Ramos (cell line): ENCODE measurements around the gene S100A8.

ENCODE experiments used
- in situ Hi-C: fragments of 300-500 bp; cut with MboI; formaldehyde crosslinking; loops from one replicate; pipeline ENCODE4 v1.14.3; 2022; ENCODE audit warnings: low sequenced_read_pairs; ENCODE audit not compliant: unreplicated experiment

S100A8 gene

DNA sequence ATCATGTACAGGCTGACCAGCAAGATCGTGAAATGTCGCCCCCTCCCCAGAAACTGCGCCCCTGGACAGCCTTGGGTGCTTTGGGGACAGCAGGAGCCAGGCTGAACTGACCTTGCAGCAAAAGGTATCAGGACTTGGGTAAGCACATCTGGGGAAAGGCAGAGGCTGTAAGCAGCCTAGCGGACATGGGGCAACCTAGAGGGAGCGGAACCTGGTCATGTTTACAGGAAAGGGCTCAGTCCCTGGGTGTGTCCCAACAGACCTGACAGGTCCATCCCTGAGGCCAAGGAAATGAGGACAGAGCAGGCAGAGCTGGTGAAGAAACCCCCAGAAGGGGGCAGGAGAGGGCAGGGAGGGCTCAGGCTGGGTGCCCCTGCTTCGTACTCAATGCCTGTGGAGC lies 3.1 kb upstream of the S100A8 start:
- in situ Hi-C loops, result no loop called here

DNA sequence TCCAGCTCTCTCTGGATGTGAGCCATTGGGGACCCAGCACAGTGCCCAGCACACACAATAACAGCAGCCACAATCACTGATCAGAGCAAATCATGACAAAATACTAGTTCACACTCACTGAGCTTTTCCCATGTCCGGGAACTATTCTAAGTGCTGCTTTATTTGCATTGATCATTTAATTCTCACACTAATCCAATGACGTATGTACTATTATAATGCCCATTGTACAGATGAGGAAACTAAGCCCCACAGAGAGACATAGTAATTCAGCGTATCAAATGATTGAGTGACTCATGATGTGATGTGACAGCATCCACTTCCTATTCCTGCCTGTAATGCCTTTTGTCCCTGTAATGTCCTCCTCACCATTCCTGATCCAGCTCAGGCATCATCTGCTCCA lies 1.9 kb upstream of the S100A8 start:
- in situ Hi-C loops, result no loop called here

DNA sequence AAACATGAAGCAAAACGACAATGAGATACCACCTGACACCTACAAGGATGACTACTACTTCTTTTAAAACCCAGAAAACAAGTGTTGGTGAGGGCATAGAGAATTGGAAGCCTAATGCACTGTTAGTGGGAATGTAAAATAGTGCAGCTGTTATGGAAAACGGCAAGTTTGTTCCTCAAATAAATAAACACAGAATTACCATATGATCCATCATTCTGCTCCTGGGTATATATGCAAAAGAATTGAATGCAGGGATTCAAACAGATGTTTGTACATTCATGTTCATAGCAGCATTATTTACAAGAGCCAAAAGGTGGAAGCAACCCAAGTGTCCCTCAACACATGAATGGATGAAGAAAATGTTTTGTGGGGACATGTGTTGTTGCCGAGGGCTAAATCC lies 1.4 kb upstream of the S100A8 start:
- in situ Hi-C loops, result no loop called here

DNA sequence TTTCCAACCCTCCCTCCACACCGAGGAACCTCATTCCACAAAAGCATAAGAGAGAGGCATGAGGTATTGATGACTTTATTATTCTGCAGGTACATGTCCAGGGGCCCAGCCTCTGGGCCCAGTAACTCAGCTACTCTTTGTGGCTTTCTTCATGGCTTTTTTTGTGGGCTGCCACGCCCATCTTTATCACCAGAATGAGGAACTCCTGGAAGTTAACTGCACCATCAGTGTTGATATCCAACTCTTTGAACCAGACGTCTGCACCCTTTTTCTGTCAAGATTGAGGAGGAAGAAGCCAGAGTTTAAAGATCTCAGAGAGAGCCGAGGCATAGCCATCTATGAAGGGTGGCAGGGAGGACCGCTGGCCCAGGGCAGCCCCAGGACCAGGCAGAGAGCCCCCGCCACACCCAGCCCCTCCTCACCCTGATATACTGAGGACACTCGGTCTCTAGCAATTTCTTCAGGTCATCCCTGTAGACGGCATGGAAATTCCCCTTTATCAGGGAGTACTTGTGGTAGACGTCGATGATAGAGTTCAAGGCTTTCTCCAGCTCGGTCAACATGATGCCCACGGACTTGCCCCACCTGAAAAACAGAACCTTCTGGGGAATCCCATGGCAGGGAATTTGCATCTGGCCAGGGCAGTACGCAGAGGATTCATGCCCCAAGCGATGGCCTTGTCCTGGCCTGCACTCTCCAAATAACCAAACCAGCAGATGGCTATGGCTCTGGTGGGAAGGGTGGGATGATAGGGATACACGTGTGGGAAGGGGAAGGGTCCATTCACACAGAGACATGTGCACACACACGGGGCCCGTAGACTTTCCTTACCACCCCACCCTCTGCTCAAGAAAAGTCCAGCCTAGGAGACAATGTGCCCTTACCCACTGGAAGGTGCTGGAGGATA lies 647 bp downstream of the S100A8 start:
- in situ Hi-C loops, result no loop called here

DNA sequence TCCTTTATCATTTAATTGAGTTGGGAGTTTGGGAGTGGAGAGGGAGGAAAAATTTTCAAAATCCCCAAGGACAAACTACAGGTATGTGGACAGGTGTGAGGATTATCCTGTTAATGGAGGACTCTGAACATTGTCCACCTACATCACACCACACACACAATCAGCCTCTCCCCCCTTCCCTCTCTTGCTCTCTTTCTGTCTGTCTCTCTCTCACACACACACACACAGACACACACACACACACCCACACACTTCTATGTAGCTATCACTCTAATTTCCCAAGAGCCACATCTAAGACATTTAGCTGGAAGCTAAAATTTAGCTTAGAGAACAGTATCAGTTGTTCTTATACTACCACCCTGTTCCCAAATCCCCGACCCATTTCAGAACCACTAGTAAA lies 1.5 kb downstream of the S100A8 start:
- in situ Hi-C loops, result no loop called here

DNA sequence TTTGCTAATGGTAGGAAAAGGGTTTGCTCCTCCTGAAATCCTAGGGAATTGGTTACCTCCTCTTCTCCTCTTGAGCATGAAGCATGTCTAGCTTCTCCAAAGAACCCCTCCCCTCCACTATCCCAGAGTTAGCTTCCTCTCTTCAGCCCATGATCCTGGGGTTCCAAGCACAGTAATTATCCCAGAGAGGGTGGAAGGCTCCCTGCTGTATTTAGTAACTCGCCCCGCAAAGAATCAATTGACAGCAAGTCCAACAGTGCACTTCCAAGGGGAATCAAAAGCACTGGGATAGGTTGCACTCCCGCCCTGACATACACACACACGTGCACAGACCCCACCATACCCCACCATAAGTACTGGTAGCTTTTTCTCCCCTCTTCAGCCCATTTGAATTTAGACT lies 3.1 kb downstream of the S100A8 start:
- in situ Hi-C loops, result no loop called here

DNA sequence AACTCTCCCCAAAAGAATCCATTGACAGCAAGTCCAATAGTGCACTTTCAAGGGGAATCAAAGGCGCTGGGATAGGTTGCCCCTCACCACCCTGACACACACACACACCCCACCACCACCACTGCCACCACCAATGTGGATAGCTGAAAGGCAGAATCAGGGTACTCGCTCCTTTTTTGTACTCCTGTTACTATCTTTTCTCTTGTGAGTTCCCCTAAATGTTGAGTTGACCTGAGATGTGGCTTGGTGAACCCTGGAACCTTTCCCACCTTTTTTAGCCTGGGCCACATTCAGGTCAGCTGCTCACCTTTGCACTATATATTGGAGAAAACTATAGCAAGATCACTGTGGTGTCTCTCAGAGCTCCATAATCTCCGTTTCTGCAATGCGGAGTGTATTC lies 3.9 kb downstream of the S100A8 start:
- in situ Hi-C loops, result no loop called here

DNA sequence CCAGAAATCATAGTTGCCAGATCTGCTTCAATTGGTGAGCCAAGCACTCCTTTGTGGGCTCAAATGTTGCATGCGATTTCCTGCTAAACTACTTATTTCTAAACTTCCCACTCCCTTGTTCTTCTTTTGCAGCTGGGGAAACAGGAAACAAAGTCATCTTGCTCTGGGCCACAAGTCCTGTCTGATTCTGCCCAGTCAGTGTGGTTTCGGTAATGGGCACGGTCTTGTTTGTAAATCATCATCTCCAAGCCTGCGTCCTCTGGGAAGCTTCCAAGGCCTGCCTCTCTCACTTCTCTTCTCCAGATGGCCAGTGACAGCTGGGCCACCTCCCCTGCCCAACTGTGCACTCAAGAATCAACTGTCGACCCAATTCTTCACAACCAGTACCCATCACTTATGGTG lies 4.4 kb downstream of the S100A8 start:
- in situ Hi-C loops, result no loop called here

DNA sequence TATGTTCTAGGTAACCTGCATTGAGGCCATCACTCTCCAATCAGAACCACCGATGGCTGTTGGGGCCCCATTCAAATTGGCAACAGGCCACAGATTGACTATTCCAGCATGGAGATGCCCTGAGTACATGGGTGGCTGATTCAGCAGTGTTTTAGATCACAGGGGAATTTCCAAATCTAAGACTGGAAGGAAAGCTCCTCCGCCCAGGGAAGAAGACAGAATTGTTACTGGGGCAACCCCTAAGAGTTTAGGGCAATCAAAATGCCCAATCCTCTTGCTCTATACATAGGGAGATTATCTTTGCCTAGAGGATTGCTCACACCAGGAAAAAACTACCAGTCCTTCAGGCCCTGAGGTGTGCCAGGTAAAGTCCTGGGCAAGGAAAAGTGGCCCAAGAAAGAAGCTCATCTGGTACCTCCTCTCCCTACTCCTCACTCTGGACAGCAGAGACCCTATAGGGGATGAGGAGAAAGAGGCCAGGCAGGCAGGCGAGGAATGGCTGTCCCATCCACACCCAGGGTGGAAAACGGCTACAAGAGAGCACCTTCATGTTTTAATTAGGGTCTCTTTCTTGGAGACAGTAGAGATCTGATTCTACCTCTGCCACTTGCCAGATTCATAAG lies 5.8 kb downstream of the S100A8 start:
- in situ Hi-C loops, result no loop called here

DNA sequence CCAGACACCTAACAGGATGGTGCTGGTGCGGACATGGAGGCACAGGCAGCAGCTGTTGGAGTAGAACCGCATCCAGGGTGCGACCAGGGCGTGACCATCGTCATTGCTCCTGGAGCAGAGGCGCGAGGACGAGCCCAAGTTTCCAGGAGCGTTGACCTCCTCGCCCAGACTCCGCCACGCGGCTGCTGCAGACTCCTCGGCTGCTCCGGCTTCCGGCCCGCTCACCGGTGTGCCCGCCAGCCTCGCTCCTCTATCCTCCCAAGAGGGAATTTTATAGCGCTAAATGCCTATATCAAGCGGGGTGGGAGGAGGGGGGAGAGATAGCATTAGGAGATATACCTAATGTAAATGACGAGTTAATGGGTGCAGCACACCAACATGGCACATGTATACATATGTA lies 10.2 kb downstream of the S100A8 start:
- in situ Hi-C loops, result no loop called here

DNA sequence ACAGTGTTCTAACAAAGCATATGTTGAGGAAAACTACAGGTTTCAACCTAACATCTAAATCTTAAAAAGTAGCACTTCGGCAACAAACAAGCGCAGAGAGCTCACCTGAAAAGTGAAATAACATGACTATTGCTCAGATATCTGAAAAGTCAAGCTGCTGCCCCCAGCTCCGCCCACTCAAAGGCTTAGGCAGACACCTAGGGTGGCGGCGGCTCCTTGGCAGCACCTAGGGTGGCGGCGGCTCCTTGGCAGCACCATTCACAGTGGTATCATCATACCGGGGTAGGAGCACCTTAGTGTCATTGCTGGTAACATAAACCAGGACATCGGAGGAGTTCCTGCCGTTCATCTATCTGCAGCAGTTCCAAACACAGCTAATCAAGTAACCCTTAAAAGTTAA lies 11.3 kb downstream of the S100A8 start:
- in situ Hi-C loops, result no loop called here

DNA sequence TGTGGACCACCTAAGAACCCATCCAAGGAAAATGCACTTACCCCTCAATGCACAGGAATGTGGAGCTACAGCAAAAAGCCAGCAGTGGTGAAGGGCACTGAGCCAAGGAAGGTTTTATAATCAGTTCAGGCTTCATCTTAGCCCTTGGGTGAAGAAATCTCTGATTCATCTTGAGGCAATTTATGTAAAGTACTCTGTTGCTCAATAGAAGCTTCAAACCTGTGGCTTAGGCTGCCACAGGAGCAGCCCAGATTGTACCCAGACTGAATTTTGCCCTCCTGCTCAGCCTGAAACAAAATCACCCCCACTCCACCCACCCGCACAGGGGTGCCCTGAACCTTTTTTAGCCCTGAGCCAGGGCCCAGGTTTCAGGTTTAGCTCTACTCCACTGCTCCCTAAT lies 15.4 kb downstream of the S100A8 start, which contains the start of gene S100A12:
TSS of gene S100A12 (minus strand) at position 111 of the 400 bp plus-strand sequence. CDS start 1,029 bp downstream, outside the sequence.
- in situ Hi-C loops, result no loop called here

DNA sequence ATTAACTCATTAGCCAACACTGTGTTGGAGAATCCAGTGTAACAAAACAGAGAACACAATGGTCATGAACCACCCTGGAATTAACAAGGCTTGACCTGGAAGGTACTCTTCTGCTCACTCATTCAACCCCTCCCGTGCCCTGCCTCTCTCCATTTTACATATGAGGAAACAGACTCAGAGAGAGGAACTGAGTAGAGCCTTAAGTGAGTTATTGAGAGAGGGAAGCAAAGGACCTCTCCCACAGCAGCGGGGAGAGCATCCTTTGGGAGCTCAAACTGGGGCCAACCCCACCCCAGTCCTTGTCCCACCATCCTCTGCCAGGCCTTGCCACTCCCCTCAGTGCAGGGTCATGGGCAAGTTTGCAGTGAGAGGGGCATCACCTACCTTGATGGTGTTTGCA lies 16.8 kb downstream of the S100A8 start:
- in situ Hi-C loops, result no loop called here

DNA sequence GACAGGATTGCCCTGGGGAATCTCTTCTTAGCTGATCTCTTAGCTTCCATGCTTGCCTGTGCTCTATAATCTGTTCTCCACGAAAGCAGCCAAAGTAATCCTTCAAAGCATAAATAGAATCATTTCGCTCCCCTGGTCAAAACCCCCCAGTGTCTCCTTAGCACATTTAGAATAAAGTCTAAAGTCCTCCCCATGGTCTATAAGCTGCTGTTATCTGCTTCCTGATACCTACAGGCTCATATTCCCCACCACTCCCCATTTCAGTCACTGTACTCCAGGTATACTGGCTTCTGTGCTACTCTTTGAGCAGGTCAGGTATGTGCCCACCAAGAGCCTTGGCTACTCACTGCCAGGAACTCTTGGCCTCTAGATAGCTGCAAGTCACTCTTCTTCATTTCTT lies 18.3 kb downstream of the S100A8 start:
- in situ Hi-C loops, result no loop called here

DNA sequence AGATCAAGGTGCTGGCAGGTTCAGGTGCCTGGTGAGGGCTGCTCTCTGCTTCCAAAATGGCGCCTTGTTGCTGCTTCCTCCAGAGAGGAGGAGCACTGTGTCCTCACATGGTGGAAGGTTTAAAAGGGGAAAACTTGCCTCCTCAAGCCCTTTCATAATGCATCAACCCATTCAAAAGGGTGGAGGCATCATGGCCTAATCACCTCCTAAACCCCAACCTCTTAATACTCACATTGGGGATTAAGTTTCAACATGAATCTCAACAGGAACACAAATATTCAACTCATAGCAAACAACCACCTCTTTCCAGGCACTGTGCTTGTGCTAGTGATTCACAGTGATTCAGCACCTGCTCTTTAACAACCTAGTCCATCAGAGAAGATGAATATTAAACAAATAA lies 19.6 kb downstream of the S100A8 start:
- in situ Hi-C loops, result no loop called here

DNA sequence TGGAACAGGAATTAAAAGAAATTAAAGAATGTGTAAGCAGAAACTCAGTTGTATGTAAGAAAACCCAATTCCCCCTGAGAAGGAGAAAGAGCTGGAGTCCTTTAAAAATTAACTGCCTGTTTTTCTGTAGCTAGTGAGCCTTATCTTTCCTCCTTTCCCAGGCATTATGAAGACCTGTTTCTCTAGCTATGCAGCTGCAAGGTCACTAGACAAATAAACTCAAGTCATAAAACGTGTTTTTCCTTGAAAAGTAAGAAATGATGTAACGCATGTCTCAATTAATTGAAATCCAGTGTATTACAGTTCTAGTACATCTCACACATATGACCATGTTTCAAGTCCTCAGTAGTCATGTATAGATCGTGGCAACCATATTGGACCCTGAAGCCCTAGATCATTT lies 20.7 kb downstream of the S100A8 start:
- in situ Hi-C loops, result no loop called here

DNA sequence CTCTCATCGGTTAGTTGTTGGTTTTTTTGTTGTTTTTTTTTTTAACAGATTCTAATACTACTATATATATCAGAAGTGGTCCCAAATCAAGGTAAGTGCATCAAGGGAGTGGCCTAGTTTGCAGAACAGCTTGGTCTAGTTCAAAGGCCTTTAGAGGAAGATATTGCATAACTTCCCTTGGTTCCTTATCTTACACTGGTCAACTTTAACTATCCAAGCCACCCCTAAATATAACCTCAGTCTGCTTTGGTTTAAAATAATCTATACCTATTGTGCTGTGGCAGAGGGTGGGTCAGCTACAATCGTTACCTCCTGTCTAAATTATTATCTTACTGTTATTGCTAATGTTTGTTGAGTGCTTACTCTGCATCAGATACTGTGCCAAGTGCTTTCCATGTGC lies 22.4 kb downstream of the S100A8 start:
- in situ Hi-C loops, result no loop called here

DNA sequence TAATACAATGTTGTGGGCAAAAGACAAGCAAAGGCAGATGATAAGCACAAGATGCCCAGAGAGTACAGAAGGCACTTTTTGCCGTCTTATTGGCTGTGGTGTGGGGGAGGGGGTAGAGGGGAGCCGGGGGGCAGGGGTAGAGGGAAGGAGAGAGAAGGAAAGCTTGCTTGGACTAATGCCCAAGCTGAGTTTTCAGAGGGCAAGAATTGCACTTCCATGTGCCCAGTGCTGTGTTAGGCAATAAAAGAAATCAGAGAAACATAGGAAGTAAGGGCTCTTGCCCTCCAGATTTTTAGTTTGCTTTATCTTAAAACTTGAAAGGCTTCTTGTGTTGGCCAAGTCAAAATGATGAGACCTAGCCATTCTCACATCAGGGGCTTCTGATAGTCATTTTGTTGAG lies 23.8 kb downstream of the S100A8 start:
- in situ Hi-C loops, result no loop called here

DNA sequence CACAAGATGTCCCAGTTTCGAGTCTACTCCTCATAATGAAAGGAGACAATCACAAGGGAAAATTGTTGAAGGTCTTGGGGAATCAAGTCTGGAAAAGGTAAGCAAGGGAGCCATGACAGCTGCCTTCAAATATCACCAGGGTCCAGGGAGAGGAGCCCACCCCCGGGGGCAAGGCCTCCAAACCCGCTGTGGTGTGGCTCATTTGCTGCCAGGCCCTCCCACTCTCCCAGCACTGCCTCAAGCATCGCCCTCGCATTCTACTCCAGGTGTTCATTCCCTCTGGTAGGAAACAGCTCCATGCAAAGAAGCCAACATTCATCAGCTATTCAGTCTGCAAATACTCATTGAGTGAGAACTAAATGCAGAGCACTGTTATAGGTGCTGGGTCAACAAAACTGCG lies 24.6 kb downstream of the S100A8 start:
- in situ Hi-C loops, result no loop called here

DNA sequence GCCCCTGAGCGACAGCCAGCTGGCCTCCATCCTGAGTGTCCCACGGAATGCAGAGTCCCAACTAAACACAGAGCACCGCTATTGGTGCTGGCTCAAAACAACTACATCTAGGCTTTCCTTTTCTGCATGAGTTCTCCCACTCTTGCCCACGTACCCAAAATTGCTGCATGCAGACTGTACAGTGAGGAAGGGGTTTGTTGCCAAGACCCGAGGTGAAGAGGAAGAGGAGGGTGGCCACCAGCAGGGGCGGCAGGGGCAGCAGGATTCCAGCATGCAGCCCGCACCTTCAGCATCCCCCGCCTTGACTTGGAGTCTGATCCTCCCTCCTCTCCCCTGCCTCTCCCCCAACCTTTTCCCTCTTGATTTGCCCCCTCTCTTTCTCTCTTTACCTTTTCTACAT lies 25.2 kb downstream of the S100A8 start:
- in situ Hi-C loops, result no loop called here

DNA sequence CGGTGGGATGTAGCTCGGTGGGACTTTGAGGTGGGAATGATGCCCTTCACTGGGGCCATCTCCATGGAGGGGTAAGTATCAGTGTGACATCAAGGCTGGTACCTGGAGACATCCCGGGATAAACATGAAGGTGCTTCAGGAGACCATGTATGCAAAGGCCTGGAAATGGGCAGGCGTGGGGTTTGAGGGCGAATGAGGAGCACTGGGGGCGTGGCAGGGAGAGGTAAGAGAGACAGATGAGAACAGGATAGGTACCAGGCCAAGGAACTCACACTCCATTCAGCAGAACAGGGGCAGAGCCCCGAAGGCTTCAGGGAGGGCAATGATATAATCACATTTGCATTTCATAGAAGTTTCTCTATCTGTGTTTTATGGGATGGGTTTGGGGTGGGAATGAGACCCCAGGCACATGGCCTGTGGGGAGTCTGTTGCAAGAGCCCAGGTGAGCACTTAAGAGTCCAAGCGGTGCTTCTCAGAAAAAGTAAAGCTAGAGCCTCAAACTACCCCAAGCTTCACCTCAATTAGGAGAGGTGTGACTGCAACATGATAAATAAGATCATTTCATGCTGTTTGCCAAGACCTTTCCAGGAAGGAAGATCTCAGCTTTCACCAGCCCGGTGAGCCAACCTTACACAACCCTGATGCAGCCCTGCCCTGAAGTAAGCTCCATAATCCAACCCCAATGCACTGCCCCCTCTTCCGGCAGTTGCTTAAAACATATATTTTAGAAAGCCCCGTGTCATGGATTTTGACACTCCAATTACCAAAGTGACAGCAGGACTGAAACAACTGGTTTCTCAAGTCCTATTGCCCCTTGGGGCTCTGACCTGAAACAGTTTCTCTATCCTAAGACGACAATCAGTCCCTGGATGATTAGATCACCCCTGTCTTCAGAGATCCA lies 25.9 kb downstream of the S100A8 start:
- in situ Hi-C loops, result no loop called here
